ENCODE measurements around the gene TFEB. TPM values are rescaled to one million over a fixed set of nuclear protein-coding genes. Genes with fewer than 3 reads are reported as not detected.
A peak's percentile ranks its signal among the peaks of the same experiment; 100 is the strongest.

TFEB gene
- total RNA-seq, 3 donors from 2014 or later (not counting 1 experiment from before 2014, with no cell fraction given), result 56.0 to 66.7 (median 66.2) TPM

DNA sequence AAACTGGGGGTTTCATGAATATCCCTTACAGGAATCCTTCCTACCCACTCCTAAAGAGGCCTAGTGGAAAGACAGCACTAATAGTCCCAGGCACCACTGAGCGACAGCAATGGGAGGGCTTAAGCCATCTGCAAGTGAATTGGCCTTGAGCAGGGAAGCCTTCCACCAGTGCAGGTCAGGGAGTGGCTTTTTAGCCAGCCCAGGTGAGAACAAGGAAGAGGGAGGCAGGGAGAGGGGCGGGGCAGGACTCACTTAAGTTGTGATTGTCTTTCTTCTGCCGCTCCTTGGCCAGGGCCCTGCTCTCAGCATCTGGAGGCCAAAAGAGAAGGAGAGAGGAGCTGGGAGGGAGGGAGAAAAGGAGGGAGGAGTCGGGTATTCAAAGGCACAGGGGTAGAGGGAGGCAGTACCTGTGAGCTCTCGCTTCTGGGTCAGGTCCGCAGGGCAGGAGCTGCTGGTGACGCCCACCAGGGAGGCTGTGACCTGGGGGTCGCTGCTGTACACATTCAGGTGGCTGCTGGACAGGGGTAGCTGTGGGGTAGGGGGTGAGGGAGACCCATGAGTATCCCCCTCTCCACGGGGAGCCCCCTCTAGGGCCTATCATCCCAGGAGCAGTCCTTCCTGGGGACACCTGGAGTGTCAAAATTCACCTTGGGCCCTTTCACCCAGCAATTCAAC lies 47.8 kb downstream of the TFEB start:
- Mint-ChIP-seq H3K4me1 (peaks cover 0 to 27% of the 10 kb centered on the region in 2 donors), H3K9me3 (no peaks in the 10 kb centered on the region), H3K27ac (peak overlapping the region in 1 of 2 donors; percentile 67), H3K27me3 (ENCODE audit: low read depth in 2 of 2) (no peaks in the 10 kb centered on the region), H3K36me3 (no peaks in the 10 kb centered on the region), H3K4me3 (no peak overlapping the region)
- Histone ChIP-seq H3K27me3 (ENCODE audit: control insufficient read depth, insufficient read depth, low read length) (no peaks in the 10 kb centered on the region), H3K4me1 (ENCODE audit: control insufficient read depth, insufficient read depth, low read length) (peaks cover 14% of the 10 kb centered on the region), H3K36me3 (ENCODE audit: control insufficient read depth, insufficient read depth, low read length) (peaks cover 52% of the 10 kb centered on the region), H3K27ac (ENCODE audit: low read length) (no peak overlapping the region), H3K4me3 (ENCODE audit: low read length) (no peak overlapping the region), H3K9me3 (ENCODE audit: control insufficient read depth, insufficient read depth, low read length) (no peaks in the 10 kb centered on the region)
- DNase-seq, result no peak
- intact Hi-C loops (cut with micrococcal nuclease), result no loop called here
- ATAC-seq, result no peak
- TF ChIP-seq, protein P1, sequence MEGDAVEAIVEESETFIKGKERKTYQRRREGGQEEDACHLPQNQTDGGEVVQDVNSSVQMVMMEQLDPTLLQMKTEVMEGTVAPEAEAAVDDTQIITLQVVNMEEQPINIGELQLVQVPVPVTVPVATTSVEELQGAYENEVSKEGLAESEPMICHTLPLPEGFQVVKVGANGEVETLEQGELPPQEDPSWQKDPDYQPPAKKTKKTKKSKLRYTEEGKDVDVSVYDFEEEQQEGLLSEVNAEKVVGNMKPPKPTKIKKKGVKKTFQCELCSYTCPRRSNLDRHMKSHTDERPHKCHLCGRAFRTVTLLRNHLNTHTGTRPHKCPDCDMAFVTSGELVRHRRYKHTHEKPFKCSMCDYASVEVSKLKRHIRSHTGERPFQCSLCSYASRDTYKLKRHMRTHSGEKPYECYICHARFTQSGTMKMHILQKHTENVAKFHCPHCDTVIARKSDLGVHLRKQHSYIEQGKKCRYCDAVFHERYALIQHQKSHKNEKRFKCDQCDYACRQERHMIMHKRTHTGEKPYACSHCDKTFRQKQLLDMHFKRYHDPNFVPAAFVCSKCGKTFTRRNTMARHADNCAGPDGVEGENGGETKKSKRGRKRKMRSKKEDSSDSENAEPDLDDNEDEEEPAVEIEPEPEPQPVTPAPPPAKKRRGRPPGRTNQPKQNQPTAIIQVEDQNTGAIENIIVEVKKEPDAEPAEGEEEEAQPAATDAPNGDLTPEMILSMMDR (IDR thresholded peaks at IDR 0.05), result no peak
- 97% methylated on average over 9 of the region's 9 CpGs for WGBS (ENCODE audit: insufficient coverage)

DNA sequence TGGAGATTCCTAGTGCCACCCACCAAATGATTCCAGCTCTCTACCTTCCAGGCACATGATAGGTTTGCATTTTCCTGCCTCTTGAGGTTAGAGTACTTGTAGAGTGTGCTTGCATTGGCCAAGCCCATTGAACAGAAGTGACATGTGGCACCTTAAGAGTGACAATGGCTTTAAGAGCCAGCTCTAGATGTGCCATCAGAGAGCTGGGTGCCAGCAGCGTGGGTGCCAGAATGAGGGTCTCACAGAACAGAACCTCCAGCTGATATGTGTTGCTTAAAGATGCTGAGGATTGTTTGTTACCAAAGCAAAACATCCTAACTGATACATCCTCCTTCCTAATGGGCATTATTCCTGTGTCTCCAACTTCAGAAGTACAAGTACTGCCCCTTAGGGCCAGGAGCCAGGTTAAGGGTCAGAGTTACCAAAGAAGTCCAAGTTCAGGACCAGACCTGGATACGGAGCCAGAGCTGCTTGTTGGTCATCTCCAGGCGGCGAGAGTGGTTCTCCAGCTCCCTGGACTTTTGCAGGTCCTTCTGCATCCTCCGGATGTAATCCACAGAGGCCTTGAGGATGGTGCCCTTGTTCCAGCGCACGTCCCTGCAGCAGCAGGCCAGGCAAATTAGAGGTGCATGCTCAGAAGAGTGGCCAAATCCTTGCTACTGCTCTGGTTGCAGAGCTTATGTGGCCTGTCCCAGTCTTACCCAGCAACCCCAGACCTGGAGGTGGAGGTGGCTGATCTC lies 49.6 kb downstream of the TFEB start:
- Mint-ChIP-seq H3K27ac (no peak overlapping the region), H3K4me1 (peaks cover 0 to 25% of the 10 kb centered on the region in 2 donors), H3K9me3 (no peaks in the 10 kb centered on the region), H3K4me3 (no peak overlapping the region), H3K36me3 (no peaks in the 10 kb centered on the region), H3K27me3 (ENCODE audit: low read depth in 2 of 2) (no peaks in the 10 kb centered on the region)
- intact Hi-C loops (cut with micrococcal nuclease), result no loop called here
- WGBS (ENCODE audit: insufficient coverage), result 92% methylated on average over 7 of the region's 7 CpGs
- TF ChIP-seq, protein P1 (IDR thresholded peaks at IDR 0.05), result no peak
- H3K9me3 ChIP-seq (ENCODE audit: control insufficient read depth, insufficient read depth, low read length), result no peaks in the 10 kb centered on the region
- no peak overlapping the region for H3K27ac ChIP-seq (ENCODE audit: low read length)
- ATAC-seq, result no peak
- no peak overlapping the region for H3K4me3 ChIP-seq (ENCODE audit: low read length)
- peaks cover 52% of the 10 kb centered on the region for H3K36me3 ChIP-seq (ENCODE audit: control insufficient read depth, insufficient read depth, low read length)
- DNase-seq, result no peak
- H3K4me1 ChIP-seq (ENCODE audit: control insufficient read depth, insufficient read depth, low read length), result peaks cover 23% of the 10 kb centered on the region
- H3K27me3 ChIP-seq (ENCODE audit: control insufficient read depth, insufficient read depth, low read length), result no peaks in the 10 kb centered on the region

DNA sequence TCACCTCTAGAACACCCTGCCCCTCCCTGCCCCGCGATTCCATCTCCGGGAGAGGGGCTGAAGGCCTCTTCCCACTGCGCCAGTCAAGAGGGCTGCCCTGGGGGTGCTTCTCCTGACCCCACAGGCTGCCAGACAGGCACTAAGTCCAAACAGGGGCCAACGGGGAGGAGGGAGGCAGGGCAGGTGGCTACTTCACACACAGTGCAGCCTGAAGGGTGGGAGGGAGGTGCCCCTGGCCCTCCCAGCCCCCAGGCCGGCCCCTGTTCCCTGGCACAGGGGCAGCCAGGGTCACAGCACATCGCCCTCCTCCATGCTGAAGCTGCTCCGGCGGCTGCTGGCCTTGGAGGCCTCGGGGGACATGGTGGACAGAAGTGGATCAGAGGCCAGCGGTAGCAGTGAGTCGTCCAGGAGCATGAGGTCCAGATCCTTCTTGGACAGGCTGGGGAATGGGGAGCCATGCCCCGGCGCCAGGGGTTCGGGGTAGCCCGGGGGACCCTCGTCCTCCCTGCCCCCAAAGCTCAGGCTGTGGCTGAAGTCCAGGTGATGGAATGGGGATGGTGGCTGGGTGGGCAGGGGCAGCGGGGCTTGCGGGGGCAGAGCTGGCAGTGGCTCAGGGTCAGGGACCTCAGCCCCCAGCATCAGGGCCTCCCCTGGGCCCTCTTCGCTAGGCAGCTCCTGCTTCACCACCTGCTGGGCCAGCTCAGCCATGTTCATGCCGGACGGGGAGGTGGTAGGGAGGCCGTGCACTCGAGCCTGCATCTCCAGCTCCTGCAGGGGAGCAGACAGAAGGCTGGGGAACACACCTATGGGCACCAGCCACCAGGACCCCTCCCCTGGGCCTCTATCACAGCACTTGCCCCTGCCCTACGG lies 50.9 kb downstream of the TFEB start:
- WGBS (ENCODE audit: insufficient coverage), result 92% methylated on average over 25 of the region's 25 CpGs
- intact Hi-C loops (cut with micrococcal nuclease), result no loop called here

More for the DNA sequence above, 50.9 kb downstream of the TFEB start:
- Mint-ChIP-seq H3K27ac (no peak overlapping the region), H3K36me3 (no peaks in the 10 kb centered on the region), H3K9me3 (no peaks in the 10 kb centered on the region), H3K4me1 (peaks cover 0 to 24% of the 10 kb centered on the region in 2 donors), H3K4me3 (no peak overlapping the region), H3K27me3 (ENCODE audit: low read depth in 2 of 2) (no peaks in the 10 kb centered on the region)
- H3K4me1 ChIP-seq (ENCODE audit: control insufficient read depth, insufficient read depth, low read length), result peaks cover 23% of the 10 kb centered on the region
- DNase-seq, result no peak
- TF ChIP-seq, protein P1 (IDR thresholded peaks at IDR 0.05), result no peak
- no peak overlapping the region for H3K27ac ChIP-seq (ENCODE audit: low read length)
- ATAC-seq, result no peak
- H3K9me3 ChIP-seq (ENCODE audit: control insufficient read depth, insufficient read depth, low read length), result no peaks in the 10 kb centered on the region
- H3K36me3 ChIP-seq (ENCODE audit: control insufficient read depth, insufficient read depth, low read length), result peaks cover 41% of the 10 kb centered on the region
- H3K27me3 ChIP-seq (ENCODE audit: control insufficient read depth, insufficient read depth, low read length), result no peaks in the 10 kb centered on the region
- H3K4me3 ChIP-seq (ENCODE audit: low read length), result no peak overlapping the region

All from natural killer cell (primary cell).